HepG2 (cell line): ENCODE results near the gene LTA4H. TPM values are rescaled to one million over a fixed set of nuclear protein-coding genes. Genes with fewer than 3 reads are reported as not detected.

Source experiments
- CAMTA2 ChIP-seq: sonication (generic); formaldehyde crosslinking; IDR thresholded peaks from 2 replicates; pipeline ENCODE4 v1.4.0; 2020; ENCODE audit warnings: mild to moderate bottlenecking, missing genetic modification reagents, borderline replicate concordance
- CBX2 ChIP-seq, 2 experiments: fragments of 200-600 bp in 1 of 2; sonication (generic); formaldehyde crosslinking in 1 of 2; IDR thresholded peaks; 2 replicates each; pipeline versions ENCODE4 v1.7.0 to v1.8.1; 2018 to 2022; ENCODE audit warnings: low read depth in 2 of 2, low read length in 1 of 2, mild to moderate bottlenecking in 1 of 2, missing genetic modification reagents in 1 of 2
- FOSL1 ChIP-seq: sonication (generic); formaldehyde crosslinking; IDR thresholded peaks from 2 replicates; pipeline ENCODE4 v1.9.0; 2021; ENCODE audit warnings: missing genetic modification reagents, borderline replicate concordance
- FOSL2 ChIP-seq: sonication (generic); formaldehyde crosslinking; IDR thresholded peaks from 2 replicates; pipeline ENCODE4 v1.4.0; 2020; ENCODE audit warnings: missing genetic modification reagents
- FOXA3 ChIP-seq: IDR thresholded peaks from 2 replicates; pipeline ENCODE4 v1.6.1; 2016; ENCODE audit warnings: missing genetic modification reagents, missing compliant biosample characterization
- GTF3A ChIP-seq: sonication (generic); formaldehyde crosslinking; conservative IDR thresholded peaks from 2 replicates; pipeline ENCODE4 v1.4.0; 2020; ENCODE audit warnings: mild to moderate bottlenecking, missing genetic modification reagents
- HNRNPLL ChIP-seq: fragments of 200-400 bp; formaldehyde crosslinking; IDR thresholded peaks from 2 replicates; pipeline ENCODE4 v1.6.1; 2017; ENCODE audit warnings: mild to moderate bottlenecking, low read depth, low read length; ENCODE audit not compliant: poor library complexity, severe bottlenecking
- JARID2 ChIP-seq: sonication (generic); formaldehyde crosslinking; IDR thresholded peaks from 2 replicates; pipeline ENCODE4 v1.8.1; 2023; ENCODE audit warnings: missing genetic modification reagents, inconsistent platforms; ENCODE audit not compliant: insufficient replicate concordance
- NCOR1 ChIP-seq: fragments of 200-600 bp; sonication (generic); IDR thresholded peaks from 2 replicates; pipeline ENCODE4 v1.7.0; 2017; ENCODE audit warnings: antibody characterized with exemption, low read length, borderline replicate concordance
- NKX3-1 ChIP-seq: sonication (generic); formaldehyde crosslinking; IDR thresholded peaks from 2 replicates; pipeline ENCODE4 v1.5.0; 2020; ENCODE audit warnings: missing genetic modification reagents
- RARA ChIP-seq: IDR thresholded peaks from 2 replicates; pipeline ENCODE4 v1.6.1; 2016; ENCODE audit warnings: missing genetic modification reagents, missing compliant biosample characterization
- SRSF9 ChIP-seq: fragments of 200-400 bp; formaldehyde crosslinking; IDR thresholded peaks from 2 replicates; pipeline ENCODE4 v1.6.1; 2018; ENCODE audit warnings: borderline replicate concordance, mild to moderate bottlenecking, low read depth, low read length; ENCODE audit not compliant: insufficient read depth, poor library complexity, severe bottlenecking
- U2AF2 ChIP-seq: fragments of 200-400 bp; formaldehyde crosslinking; IDR thresholded peaks from 2 replicates; pipeline ENCODE4 v1.6.1; 2017; ENCODE audit warnings: low read depth, mild to moderate bottlenecking, low read length
- ZNF616 ChIP-seq: sonication (generic); formaldehyde crosslinking; IDR thresholded peaks from 2 replicates; pipeline ENCODE4 v1.5.0; 2020; ENCODE audit warnings: low read depth, mild to moderate bottlenecking, missing genetic modification reagents
- ZNF816 ChIP-seq: sonication (generic); formaldehyde crosslinking; IDR thresholded peaks from 2 replicates; pipeline ENCODE4 v1.8.0; 2022; ENCODE audit warnings: missing genetic modification reagents, mild to moderate bottlenecking, borderline replicate concordance
- ZNF883 ChIP-seq: sonication (generic); formaldehyde crosslinking; IDR thresholded peaks from 2 replicates; pipeline ENCODE4 v1.5.1; 2020; ENCODE audit warnings: mild to moderate bottlenecking, missing genetic modification reagents; ENCODE audit errors: not compliant biosample characterization
- polyA plus RNA-seq, 8 experiments: library from polyadenylated mRNA; depleted of rRNA in 3 of 8; stranded (reverse) in 7 of 8; unstranded in 1 of 8; fragments of >200 nt; fragmentation: Illumina TruSeq in 4 of 8; extraction: Trizol in 4 of 8; gene quantifications; 2 replicates each; pipeline versions ENCODE4 v1.2.1 to v1.2.3, GENCODE V29; 2011 to 2016; ENCODE audit warnings: low read depth in 4 of 8, missing spikeins in 1 of 8, mixed read lengths in 1 of 8; ENCODE audit not compliant: insufficient read depth in 1 of 8
- total RNA-seq, 5 experiments: library from RNA; depleted of rRNA; stranded (reverse); fragments of >200 nt; fragmentation: Illumina TruSeq; extraction: Trizol; gene quantifications; 2 replicates each; pipeline ENCODE4 v1.2.3, GENCODE V29; 2016; ENCODE audit warnings: low read depth in 1 of 5
- TF ChIP-seq, protein P1 (sequence below): sonication (generic); formaldehyde crosslinking; IDR thresholded peaks from 2 replicates; pipeline ENCODE4 v1.9.0; 2022; ENCODE audit warnings: missing genetic modification reagents, mild to moderate bottlenecking, borderline replicate concordance
- TF ChIP-seq, protein P2 (sequence below): IDR thresholded peaks from 2 replicates; pipeline ENCODE4 v1.6.1; 2012; ENCODE audit warnings: low read depth, low read length, improper control_type of control experiment
- TF ChIP-seq, protein P3 (sequence below): sonication (generic); formaldehyde crosslinking; IDR thresholded peaks from 2 replicates; pipeline ENCODE4 v1.5.0; 2020; ENCODE audit warnings: missing genetic modification reagents
- TF ChIP-seq, protein P4 (sequence below): sonication (generic); formaldehyde crosslinking; IDR thresholded peaks from 2 replicates; pipeline ENCODE4 v1.5.0; 2020; ENCODE audit warnings: missing genetic modification reagents
- TF ChIP-seq, protein P5 (sequence below): sonication (generic); formaldehyde crosslinking; IDR thresholded peaks from 2 replicates; pipeline ENCODE4 v1.4.0; 2020; ENCODE audit warnings: missing genetic modification reagents, borderline replicate concordance

The LTA4H gene
- total and polyA plus RNA-seq, 2 of the 13 experiments (the other 11 are each of a cell fraction or from before 2014, with no cell fraction given): 87.5 to 90.4 TPM

DNA sequence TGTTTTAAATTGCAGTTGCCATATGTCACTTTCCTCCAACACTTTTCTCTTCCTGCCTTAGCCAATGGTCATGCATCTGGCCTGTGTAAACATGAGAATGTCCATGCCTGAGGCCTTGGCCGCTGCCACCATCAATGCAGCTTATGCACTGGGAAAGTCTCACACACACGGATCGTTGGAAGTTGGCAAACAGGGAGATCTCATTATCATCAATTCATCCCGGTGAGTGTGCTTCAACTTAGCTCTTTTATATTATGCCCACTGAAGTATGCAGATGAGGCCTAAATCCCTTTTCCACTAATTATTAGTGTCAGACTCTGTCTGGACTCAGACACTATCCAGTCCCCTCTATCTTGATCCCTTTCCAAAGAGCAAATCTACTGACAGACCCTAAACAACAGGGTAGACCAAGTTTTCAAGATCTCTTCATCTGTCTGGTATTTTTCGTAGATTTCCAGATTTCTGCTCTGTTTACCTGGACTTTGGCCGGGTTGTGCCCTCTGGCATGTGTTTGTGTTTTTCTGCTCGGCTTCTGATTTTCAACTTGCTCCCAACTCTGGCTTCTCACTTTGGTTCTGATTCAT, 69.0 kb downstream of the LTA4H start (continued):
- TF ChIP-seq U2AF2: no peak
- TF ChIP-seq, protein P1, sequence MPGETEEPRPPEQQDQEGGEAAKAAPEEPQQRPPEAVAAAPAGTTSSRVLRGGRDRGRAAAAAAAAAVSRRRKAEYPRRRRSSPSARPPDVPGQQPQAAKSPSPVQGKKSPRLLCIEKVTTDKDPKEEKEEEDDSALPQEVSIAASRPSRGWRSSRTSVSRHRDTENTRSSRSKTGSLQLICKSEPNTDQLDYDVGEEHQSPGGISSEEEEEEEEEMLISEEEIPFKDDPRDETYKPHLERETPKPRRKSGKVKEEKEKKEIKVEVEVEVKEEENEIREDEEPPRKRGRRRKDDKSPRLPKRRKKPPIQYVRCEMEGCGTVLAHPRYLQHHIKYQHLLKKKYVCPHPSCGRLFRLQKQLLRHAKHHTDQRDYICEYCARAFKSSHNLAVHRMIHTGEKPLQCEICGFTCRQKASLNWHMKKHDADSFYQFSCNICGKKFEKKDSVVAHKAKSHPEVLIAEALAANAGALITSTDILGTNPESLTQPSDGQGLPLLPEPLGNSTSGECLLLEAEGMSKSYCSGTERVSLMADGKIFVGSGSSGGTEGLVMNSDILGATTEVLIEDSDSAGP: no peak; the same call in 1 of the 2 replicates
- TF ChIP-seq NKX3-1 (CRISPR knock-in tag): no peak
- TF ChIP-seq FOSL2: peak; percentile 68
- TF ChIP-seq, protein P2, sequence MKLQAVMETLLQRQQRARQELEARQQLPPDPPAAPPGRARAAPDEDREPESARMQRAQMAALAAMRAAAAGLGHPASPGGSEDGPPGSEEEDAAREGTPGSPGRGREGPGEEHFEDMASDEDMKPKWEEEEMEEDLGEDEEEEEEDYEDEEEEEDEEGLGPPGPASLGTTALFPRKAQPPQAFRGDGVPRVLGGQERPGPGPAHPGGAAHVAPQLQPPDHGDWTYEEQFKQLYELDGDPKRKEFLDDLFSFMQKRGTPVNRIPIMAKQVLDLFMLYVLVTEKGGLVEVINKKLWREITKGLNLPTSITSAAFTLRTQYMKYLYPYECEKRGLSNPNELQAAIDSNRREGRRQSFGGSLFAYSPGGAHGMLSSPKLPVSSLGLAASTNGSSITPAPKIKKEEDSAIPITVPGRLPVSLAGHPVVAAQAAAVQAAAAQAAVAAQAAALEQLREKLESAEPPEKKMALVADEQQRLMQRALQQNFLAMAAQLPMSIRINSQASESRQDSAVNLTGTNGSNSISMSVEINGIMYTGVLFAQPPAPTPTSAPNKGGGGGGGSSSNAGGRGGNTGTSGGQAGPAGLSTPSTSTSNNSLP: peak; percentile 21; the same call in 1 of the 2 replicates
- TF ChIP-seq GTF3A: no peak
- TF ChIP-seq RARA (CRISPR knock-in tag): peak; percentile 88
- TF ChIP-seq HNRNPLL: no peak
- TF ChIP-seq, protein P3, sequence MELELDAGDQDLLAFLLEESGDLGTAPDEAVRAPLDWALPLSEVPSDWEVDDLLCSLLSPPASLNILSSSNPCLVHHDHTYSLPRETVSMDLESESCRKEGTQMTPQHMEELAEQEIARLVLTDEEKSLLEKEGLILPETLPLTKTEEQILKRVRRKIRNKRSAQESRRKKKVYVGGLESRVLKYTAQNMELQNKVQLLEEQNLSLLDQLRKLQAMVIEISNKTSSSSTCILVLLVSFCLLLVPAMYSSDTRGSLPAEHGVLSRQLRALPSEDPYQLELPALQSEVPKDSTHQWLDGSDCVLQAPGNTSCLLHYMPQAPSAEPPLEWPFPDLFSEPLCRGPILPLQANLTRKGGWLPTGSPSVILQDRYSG (CRISPR knock-in tag): no peak
- TF ChIP-seq CAMTA2 (CRISPR knock-in tag): no peak
- TF ChIP-seq FOXA3 (CRISPR knock-in tag): peak; percentile 98
- TF ChIP-seq, protein P4, sequence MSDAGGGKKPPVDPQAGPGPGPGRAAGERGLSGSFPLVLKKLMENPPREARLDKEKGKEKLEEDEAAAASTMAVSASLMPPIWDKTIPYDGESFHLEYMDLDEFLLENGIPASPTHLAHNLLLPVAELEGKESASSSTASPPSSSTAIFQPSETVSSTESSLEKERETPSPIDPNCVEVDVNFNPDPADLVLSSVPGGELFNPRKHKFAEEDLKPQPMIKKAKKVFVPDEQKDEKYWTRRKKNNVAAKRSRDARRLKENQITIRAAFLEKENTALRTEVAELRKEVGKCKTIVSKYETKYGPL (CRISPR knock-in tag): no peak
- peak; percentile 67; the same call in 1 of the 2 replicates for TF ChIP-seq NCOR1
- no peak for TF ChIP-seq SRSF9
- TF ChIP-seq JARID2 (CRISPR knock-in tag): no peak
- no peak for TF ChIP-seq CBX2 (IDR thresholded peaks at IDR 0.05; ENCODE audit: low read depth, low read length)
- TF ChIP-seq CBX2 (CRISPR knock-in tag; IDR thresholded peaks at IDR 0.05; ENCODE audit: low read depth): no peak
- TF ChIP-seq ZNF616 (CRISPR knock-in tag): no peak
- no peak for TF ChIP-seq ZNF883 (CRISPR knock-in tag)
- TF ChIP-seq, protein P5, sequence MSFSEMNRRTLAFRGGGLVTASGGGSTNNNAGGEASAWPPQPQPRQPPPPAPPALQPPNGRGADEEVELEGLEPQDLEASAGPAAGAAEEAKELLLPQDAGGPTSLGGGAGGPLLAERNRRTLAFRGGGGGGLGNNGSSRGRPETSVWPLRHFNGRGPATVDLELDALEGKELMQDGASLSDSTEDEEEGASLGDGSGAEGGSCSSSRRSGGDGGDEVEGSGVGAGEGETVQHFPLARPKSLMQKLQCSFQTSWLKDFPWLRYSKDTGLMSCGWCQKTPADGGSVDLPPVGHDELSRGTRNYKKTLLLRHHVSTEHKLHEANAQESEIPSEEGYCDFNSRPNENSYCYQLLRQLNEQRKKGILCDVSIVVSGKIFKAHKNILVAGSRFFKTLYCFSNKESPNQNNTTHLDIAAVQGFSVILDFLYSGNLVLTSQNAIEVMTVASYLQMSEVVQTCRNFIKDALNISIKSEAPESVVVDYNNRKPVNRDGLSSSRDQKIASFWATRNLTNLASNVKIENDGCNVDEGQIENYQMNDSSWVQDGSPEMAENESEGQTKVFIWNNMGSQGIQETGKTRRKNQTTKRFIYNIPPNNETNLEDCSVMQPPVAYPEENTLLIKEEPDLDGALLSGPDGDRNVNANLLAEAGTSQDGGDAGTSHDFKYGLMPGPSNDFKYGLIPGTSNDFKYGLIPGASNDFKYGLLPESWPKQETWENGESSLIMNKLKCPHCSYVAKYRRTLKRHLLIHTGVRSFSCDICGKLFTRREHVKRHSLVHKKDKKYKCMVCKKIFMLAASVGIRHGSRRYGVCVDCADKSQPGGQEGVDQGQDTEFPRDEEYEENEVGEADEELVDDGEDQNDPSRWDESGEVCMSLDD (CRISPR knock-in tag): no peak
- TF ChIP-seq ZNF816 (CRISPR knock-in tag): peak; percentile 68; the same call in 1 of the 2 replicates
- no peak for TF ChIP-seq FOSL1 (CRISPR knock-in tag)
